Lower leg skin (tissue), 3 donors: Measurements from ENCODE around the gene DACT2.

Source experiments
- CTCF ChIP-seq, 3 donors: fragments of 450-650 bp; IDR thresholded peaks; one replicate each; pipeline ENCODE4 v1.5.1; 2016; ENCODE audit warnings: antibody characterized with exemption in 3 of 3, mild to moderate bottlenecking in 3 of 3, moderate library complexity in 2 of 3
- POLR2A ChIP-seq, 2 donors: fragments of 450-650 bp; IDR thresholded peaks; one replicate each; pipeline ENCODE4 v1.6.1; 2016 to 2017; ENCODE audit warnings: antibody characterized with exemption in 2 of 2, mild to moderate bottlenecking in 1 of 2, moderate library complexity in 1 of 2

GRCh38 chr6:168314021-168314420, 5.6 kb downstream of the DACT2 start:
- no peak for TF ChIP-seq CTCF (IDR thresholded peaks at IDR 0.05)
- TF ChIP-seq POLR2A (IDR thresholded peaks at IDR 0.05): no peak
